DND-41 (cell line): Measurements from ENCODE around the gene DTNBP1.

Experiments
- CTCF ChIP-seq: IDR thresholded peaks from 2 replicates; pipeline ENCODE4 v1.5.1; 2012; ENCODE audit warnings: borderline replicate concordance, low read length, moderate library complexity, mild to moderate bottlenecking; ENCODE audit not compliant: poor library complexity, severe bottlenecking; ENCODE audit errors: extremely low read depth
- EZH2 ChIP-seq: IDR thresholded peaks from 3 replicates; pipeline ENCODE4 v1.6.1; 2012; ENCODE audit warnings: borderline replicate concordance, low read depth, mild to moderate bottlenecking, moderate library complexity, low read length, inconsistent platforms; ENCODE audit not compliant: severe bottlenecking

GRCh38 chr6:15685619-15686018 lies 22.8 kb upstream of the DTNBP1 start:
- TF ChIP-seq CTCF (no peak), EZH2 (no peak)
